CD4-positive, alpha-beta T cell (primary cell): ENCODE measurements around the gene SOX8. TPM values are rescaled to one million over a fixed set of nuclear protein-coding genes. Genes with fewer than 3 reads are reported as not detected.

ENCODE experiments used
- ATAC-seq: fragments of 200-7000 bp; cut with Tn5 transposase; one replicate; pipeline ENCODE4 v1.10.0; 2022; ENCODE audit warnings: mild to moderate bottlenecking; ENCODE audit not compliant: poor library complexity
- CTCF ChIA-PET: fragments of 350-600 bp; sonication (Branson Sonifier 250); formaldehyde crosslinking; loops from one replicate; lab custom pipeline; 2021; ENCODE audit warnings: antibody characterized with exemption, inconsistent platforms; lab: Charles Lee
- POLR2A ChIA-PET: fragments of 350-600 bp; sonication (Branson Sonifier 250); formaldehyde crosslinking; loops from one replicate; lab custom pipeline; 2021; ENCODE audit warnings: antibody characterized with exemption, inconsistent platforms; lab: Charles Lee
- DNase-seq, 14 experiments: peaks; one replicate each; pipeline ENCODE4 v3.0.0-alpha.2; 2013 to 2020; ENCODE audit warnings: mixed read lengths in 2 of 14
- H3K27ac ChIP-seq, 2 donors: one replicate each; pipeline versions ENCODE4 v1.5.1 to v1.7.0; 2013; ENCODE audit warnings: low read length in 2 of 2, low read depth in 1 of 2, mild to moderate bottlenecking in 1 of 2
- H3K27me3 ChIP-seq, 2 experiments: 1 replicate in 1 of 2; 2 replicates in 1 of 2; pipeline versions ENCODE4 v1.6.1 to v1.7.0; 2013; ENCODE audit warnings: low read length in 2 of 2, control low read depth in 1 of 2, mild to moderate bottlenecking in 1 of 2, moderate library complexity in 1 of 2; ENCODE audit not compliant: insufficient read depth in 2 of 2, control insufficient read depth in 1 of 2
- H3K36me3 ChIP-seq: one replicate; pipeline ENCODE4 v1.6.1; 2013; ENCODE audit warnings: low read length, control low read depth; ENCODE audit not compliant: insufficient read depth
- H3K4me1 ChIP-seq: one replicate; pipeline ENCODE4 v1.6.1; 2013; ENCODE audit warnings: low read length, control low read depth; ENCODE audit not compliant: insufficient read depth
- H3K4me3 ChIP-seq: one replicate; pipeline ENCODE4 v1.5.1; 2013; ENCODE audit warnings: mild to moderate bottlenecking, low read length, moderate library complexity
- H3K9me3 ChIP-seq, 2 experiments: 1 replicate in 1 of 2; 2 replicates in 1 of 2; pipeline versions ENCODE4 v1.6.1 to v1.7.0; 2013; ENCODE audit warnings: low read length in 2 of 2, mild to moderate bottlenecking in 2 of 2, control low read depth in 1 of 2, moderate library complexity in 1 of 2; ENCODE audit not compliant: control insufficient read depth in 1 of 2, insufficient read depth in 1 of 2
- H3K27ac Mint-ChIP-seq: one replicate; pipeline ENCODE4 v1.8.0; 2020; ENCODE audit warnings: mixed read lengths
- H3K27me3 Mint-ChIP-seq: one replicate; pipeline ENCODE4 v1.8.0; 2021; ENCODE audit warnings: mixed read lengths
- H3K36me3 Mint-ChIP-seq: one replicate; pipeline ENCODE4 v1.8.0; 2021; ENCODE audit warnings: low read depth, mixed read lengths
- H3K4me1 Mint-ChIP-seq: one replicate; pipeline ENCODE4 v1.8.0; 2021; ENCODE audit warnings: low read depth, mixed read lengths
- H3K4me3 Mint-ChIP-seq: one replicate; pipeline ENCODE4 v1.8.0; 2020; ENCODE audit warnings: mild to moderate bottlenecking, mixed read lengths
- H3K9me3 Mint-ChIP-seq: one replicate; pipeline ENCODE4 v1.8.0; 2020; ENCODE audit warnings: mixed read lengths
- CTCF ChIP-seq: fragments of 200-600 bp; IDR thresholded peaks from one replicate; pipeline ENCODE4 v1.8.0; 2022; ENCODE audit warnings: antibody characterized with exemption, mild to moderate bottlenecking
- intact Hi-C, 2 experiments: fragments of 100-400 bp; cut with DNase I in 1 of 2; cut with micrococcal nuclease in 1 of 2; formaldehyde crosslinking; loops; one replicate each; pipeline versions ENCODE4 v1.15.1 to v1.9.0; 2023 to 2025; cut with DNase I, micrococcal nuclease
- total RNA-seq, 174 experiments: library from RNA in 2 of 174; stranded (reverse) in 2 of 174; gene quantifications; one replicate each; pipeline ENCODE4 v1.2.3 and lab custom pipeline; 2021 to 2026

The SOX8 gene
- total RNA-seq, 2 experiments from 2014 or later, result 1.4 to 2.3 TPM

DNA sequence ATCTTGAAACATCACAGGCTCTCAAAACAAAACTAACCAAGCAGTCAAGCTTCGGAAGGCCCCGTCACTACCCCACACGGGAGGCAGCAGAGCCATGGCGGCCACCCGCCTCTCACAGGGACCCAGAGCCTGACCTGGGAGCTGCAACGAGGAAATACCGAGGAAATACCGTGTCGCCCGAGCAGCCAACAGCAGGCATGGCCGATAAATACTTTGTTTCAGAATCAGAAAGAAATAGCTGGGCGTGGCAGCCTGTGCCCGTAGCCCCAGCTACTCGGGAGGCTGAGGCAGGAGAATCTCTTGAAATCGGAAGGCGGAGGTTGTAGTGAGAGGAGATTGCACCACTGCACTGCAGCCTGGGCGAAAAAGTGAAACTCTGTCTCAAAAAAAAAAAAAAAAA lies 17.7 kb upstream of the SOX8 start:
- H3K27me3 Mint-ChIP-seq, result no peaks in the 10 kb centered on the region
- CTCF ChIA-PET, result interaction anchor here (1.1 to 1.3 kb wide), 2 partner anchors 32 to 34 kb away, joined by 3 to 5 read pairs; no protein-coding TSS in a partner anchor
- H3K36me3 ChIP-seq, result peaks cover 14% of the 10 kb centered on the region
- TF ChIP-seq CTCF, result no peak
- H3K27ac Mint-ChIP-seq, result peak overlapping the region; percentile 84
- no peaks in the 10 kb centered on the region for H3K27me3 ChIP-seq
- POLR2A ChIA-PET, result interaction anchor here (0.6 to 4.1 kb wide), 7 partner anchors 18 to 574 kb away, joined by 3 to 49 read pairs (median 3); partner anchors contain the start of gene SOX8
- intact Hi-C loops, result no loop called here
- H3K4me3 ChIP-seq, result peak overlapping the region; percentile 49
- peak overlapping the region; percentile 81 for H3K4me3 Mint-ChIP-seq
- H3K9me3 Mint-ChIP-seq, result no peaks in the 10 kb centered on the region
- peaks cover 0 to 9% of the 10 kb centered on the region in 2 experiments for H3K9me3 ChIP-seq
- peaks cover 39% of the 10 kb centered on the region for H3K4me1 ChIP-seq
- peak overlapping the region; percentile 8 to 61 for H3K27ac ChIP-seq
- H3K36me3 Mint-ChIP-seq, result peaks cover 35% of the 10 kb centered on the region
- DNase-seq (peak in 4 of 14 experiments; percentile 5 to 49 (median 23)), ATAC-seq (no peak)
- peaks cover 53% of the 10 kb centered on the region for H3K4me1 Mint-ChIP-seq

DNA sequence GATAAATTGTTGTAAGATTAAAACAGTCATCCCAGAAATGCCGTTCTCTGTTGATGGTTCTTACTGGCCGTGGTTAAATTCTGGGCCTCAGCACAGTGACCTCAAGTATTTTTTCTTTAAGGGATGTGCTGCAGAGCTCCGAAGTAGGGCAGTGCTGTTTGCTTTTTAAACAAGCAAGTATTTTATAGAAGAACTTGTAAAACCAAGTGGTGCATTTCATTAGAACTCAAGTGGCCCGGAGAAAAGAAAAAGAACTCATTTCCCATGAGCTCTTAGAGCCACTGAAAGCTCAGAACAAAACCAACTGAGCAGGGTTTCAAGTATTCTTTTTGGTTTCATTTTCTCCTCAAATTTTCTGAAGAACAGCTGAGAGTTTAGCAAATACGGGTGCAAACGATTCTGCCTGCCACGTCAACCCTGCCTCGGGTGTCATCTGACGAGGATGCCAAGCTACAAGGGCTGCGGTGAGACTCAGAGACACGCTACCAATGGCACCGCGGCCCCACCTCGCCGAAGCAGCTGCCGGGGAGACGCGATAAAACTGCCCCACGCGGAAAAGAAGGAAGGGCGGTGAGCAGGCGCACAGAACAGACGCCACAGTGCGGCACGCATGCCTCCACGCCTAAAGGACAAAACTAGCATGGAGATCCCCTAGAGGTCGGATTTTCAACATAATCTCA lies 17.1 kb upstream of the SOX8 start:
- Mint-ChIP-seq H3K9me3 (no peaks in the 10 kb centered on the region), H3K27me3 (no peaks in the 10 kb centered on the region), H3K27ac (peak overlapping the region; percentile 84), H3K36me3 (peaks cover 35% of the 10 kb centered on the region), H3K4me3 (peak overlapping the region; percentile 81), H3K4me1 (peaks cover 52% of the 10 kb centered on the region)
- Histone ChIP-seq H3K4me1 (peaks cover 44% of the 10 kb centered on the region), H3K4me3 (peak overlapping the region; percentile 49), H3K27me3 (no peaks in the 10 kb centered on the region), H3K9me3 (peaks cover 0 to 9% of the 10 kb centered on the region in 2 experiments), H3K36me3 (peaks cover 14% of the 10 kb centered on the region), H3K27ac (peak overlapping the region; percentile 32 to 61)
- peak; percentile 69 to 96 (median 73) for DNase-seq
- no peak for TF ChIP-seq CTCF
- POLR2A ChIA-PET, result interaction anchor here (0.6 to 4.1 kb wide), 8 partner anchors 17 to 573 kb away, joined by 3 to 49 read pairs (median 3); partner anchors contain the start of gene SOX8
- CTCF ChIA-PET, result interaction anchor here (0.7 to 1.3 kb wide), 3 partner anchors 31 to 93 kb away, joined by 3 to 5 read pairs (median 3); no protein-coding TSS in a partner anchor
- peak; percentile 92 for ATAC-seq
- intact Hi-C loops, result no loop called here

DNA sequence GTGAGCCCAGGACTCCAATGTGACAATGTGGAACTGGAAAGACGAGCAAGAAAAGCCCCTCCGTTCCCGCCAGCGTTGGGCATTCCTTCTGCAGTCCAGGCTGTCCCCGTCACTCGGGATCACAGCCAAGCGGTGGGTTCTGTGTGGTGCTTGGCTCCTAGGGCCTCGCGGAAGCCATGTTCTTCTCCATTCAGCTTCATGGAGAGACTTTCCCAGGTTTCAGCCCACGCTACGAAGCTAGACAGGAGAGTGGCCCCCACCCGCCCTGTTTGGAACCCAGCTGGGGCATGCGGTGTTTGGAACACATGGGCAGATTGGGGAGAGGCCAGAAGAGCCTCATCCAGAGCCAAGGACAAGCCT lies 16.6 kb upstream of the SOX8 start:
- H3K4me3 Mint-ChIP-seq, result peak overlapping the region; percentile 81
- ChIA-PET CTCF (interaction anchor here (1.1 to 1.3 kb wide), 2 partner anchors 31 to 33 kb away, joined by 3 to 5 read pairs; no protein-coding TSS in a partner anchor), POLR2A (interaction anchor here (0.9 to 4.1 kb wide), 6 partner anchors 16 to 270 kb away, joined by 3 to 49 read pairs (median 4); partner anchors contain the start of gene SOX8)
- TF ChIP-seq CTCF, result no peak
- H3K9me3 Mint-ChIP-seq, result no peaks in the 10 kb centered on the region
- Histone ChIP-seq H3K4me3 (peak overlapping the region; percentile 49), H3K9me3 (peaks cover 0 to 9% of the 10 kb centered on the region in 2 experiments), H3K4me1 (peaks cover 50% of the 10 kb centered on the region), H3K36me3 (peaks cover 14% of the 10 kb centered on the region), H3K27me3 (no peaks in the 10 kb centered on the region), H3K27ac (peak overlapping the region; percentile 32 to 61)
- H3K27ac Mint-ChIP-seq, result peak overlapping the region; percentile 84
- H3K4me1 Mint-ChIP-seq, result peaks cover 52% of the 10 kb centered on the region
- ATAC-seq (no peak), DNase-seq (no peak)
- no peaks in the 10 kb centered on the region for H3K27me3 Mint-ChIP-seq
- intact Hi-C loops, result no loop called here
- H3K36me3 Mint-ChIP-seq, result peaks cover 35% of the 10 kb centered on the region
